MG63 (cell line): ENCODE measurements around the gene CST9. TPM values are rescaled to one million over a fixed set of nuclear protein-coding genes. Genes with fewer than 3 reads are reported as not detected.

Experiments used
- DNase-seq: peaks from one replicate; pipeline ENCODE4 v3.0.0-alpha.2; 2020
- H3K27me3 ChIP-seq: fragments of 250-450 bp; sonication (Bioruptor Pico); 2 replicates; pipeline ENCODE4 v1.5.1; 2020; ENCODE audit warnings: mild to moderate bottlenecking, moderate library complexity
- H3K36me3 ChIP-seq: fragments of 250-450 bp; sonication (Bioruptor Pico); 2 replicates; pipeline ENCODE4 v1.5.1; 2020; ENCODE audit warnings: mild to moderate bottlenecking, moderate library complexity
- H3K4me3 ChIP-seq: fragments of 250-450 bp; sonication (Bioruptor Pico); 2 replicates; pipeline ENCODE4 v1.5.1; 2020; ENCODE audit warnings: mild to moderate bottlenecking, moderate library complexity
- H3K9me3 ChIP-seq: fragments of 250-450 bp; sonication (Bioruptor Pico); 2 replicates; pipeline ENCODE4 v1.5.1; 2020; ENCODE audit warnings: mild to moderate bottlenecking, moderate library complexity
- total RNA-seq: library from RNA; depleted of rRNA; stranded (reverse); fragments of >200 nt; shearing (Covaris generic); gene quantifications from 2 replicates; pipeline ENCODE4 v1.2.3, GENCODE V29; 2014; ENCODE audit warnings: low replicate concordance; rRNA removed

The CST9 gene
- not detected in 2 replicates for total RNA-seq

GRCh38 chr20:23605867-23606651, at the start of gene CST9:
Gene CST9, minus strand, starts transcription at chr20:23605917. Its CDS starts 53 bp downstream, at chr20:23605864.
- no peak within 1 kb of the TSS for H3K4me3 ChIP-seq

GRCh38 chr20:23654717-23655116, 49.0 kb upstream of the CST9 start:
- H3K9me3 ChIP-seq: no peaks in the 10 kb centered on the region
- H3K36me3 ChIP-seq: no peaks in the 10 kb centered on the region
- DNase-seq: no peak
- no peaks in the 10 kb centered on the region for H3K27me3 ChIP-seq
- no peak overlapping the region for H3K4me3 ChIP-seq

More at GRCh38 chr20:23605867-23606651, at the start of gene CST9:
- no peaks in the 10 kb centered on the region for H3K9me3 ChIP-seq
- H3K36me3 ChIP-seq: no peaks in the 10 kb centered on the region
- no peak for DNase-seq
- H3K27me3 ChIP-seq: no peaks in the 10 kb centered on the region

- H3K36me3 ChIP-seq: no peaks in the 10 kb centered on the region
- H3K4me3 ChIP-seq: no peak overlapping the region
- no peaks in the 10 kb centered on the region for H3K27me3 ChIP-seq
- H3K9me3 ChIP-seq: no peaks in the 10 kb centered on the region
- DNase-seq: no peak
Measured at GRCh38 chr20:23654000-23654399, 48.3 kb upstream of the CST9 start.

GRCh38 chr20:23653400-23653938, 47.8 kb upstream of the CST9 start:
- H3K4me3 ChIP-seq: no peak overlapping the region
- no peak for DNase-seq
- no peaks in the 10 kb centered on the region for H3K36me3 ChIP-seq
- H3K27me3 ChIP-seq: no peaks in the 10 kb centered on the region
- no peaks in the 10 kb centered on the region for H3K9me3 ChIP-seq

- H3K36me3 ChIP-seq: no peaks in the 10 kb centered on the region
- H3K4me3 ChIP-seq: no peak overlapping the region
- no peaks in the 10 kb centered on the region for H3K27me3 ChIP-seq
- no peak for DNase-seq
- no peaks in the 10 kb centered on the region for H3K9me3 ChIP-seq
Measured at GRCh38 chr20:23652926-23653325, 47.2 kb upstream of the CST9 start.

GRCh38 chr20:23652371-23652770, 46.7 kb upstream of the CST9 start:
- no peak for DNase-seq
- H3K4me3 ChIP-seq: no peak overlapping the region
- no peaks in the 10 kb centered on the region for H3K27me3 ChIP-seq
- no peaks in the 10 kb centered on the region for H3K9me3 ChIP-seq
- no peaks in the 10 kb centered on the region for H3K36me3 ChIP-seq

GRCh38 chr20:23651117-23651516, 45.4 kb upstream of the CST9 start:
- DNase-seq: no peak
- H3K9me3 ChIP-seq: no peaks in the 10 kb centered on the region
- H3K36me3 ChIP-seq: no peaks in the 10 kb centered on the region
- no peak overlapping the region for H3K4me3 ChIP-seq
- no peaks in the 10 kb centered on the region for H3K27me3 ChIP-seq

- Histone ChIP-seq H3K4me3 (no peak overlapping the region), H3K9me3 (no peaks in the 10 kb centered on the region), H3K27me3 (no peaks in the 10 kb centered on the region), H3K36me3 (no peaks in the 10 kb centered on the region)
- no peak for DNase-seq
Measured at GRCh38 chr20:23649830-23650417, 44.2 kb upstream of the CST9 start.

GRCh38 chr20:23649242-23649641, 43.5 kb upstream of the CST9 start:
- DNase-seq: no peak
- no peaks in the 10 kb centered on the region for H3K27me3 ChIP-seq
- no peak overlapping the region for H3K4me3 ChIP-seq
- H3K9me3 ChIP-seq: no peaks in the 10 kb centered on the region
- no peaks in the 10 kb centered on the region for H3K36me3 ChIP-seq

- Histone ChIP-seq H3K36me3 (no peaks in the 10 kb centered on the region), H3K4me3 (no peak overlapping the region), H3K9me3 (no peaks in the 10 kb centered on the region), H3K27me3 (no peaks in the 10 kb centered on the region)
- no peak for DNase-seq
Measured at GRCh38 chr20:23647346-23647745, 41.6 kb upstream of the CST9 start.

- H3K36me3 ChIP-seq: no peaks in the 10 kb centered on the region
- no peaks in the 10 kb centered on the region for H3K27me3 ChIP-seq
- no peak overlapping the region for H3K4me3 ChIP-seq
- DNase-seq: no peak
- H3K9me3 ChIP-seq: no peaks in the 10 kb centered on the region
Measured at GRCh38 chr20:23646106-23646873, 40.6 kb upstream of the CST9 start.

GRCh38 chr20:23645575-23645974, 39.9 kb upstream of the CST9 start:
- no peaks in the 10 kb centered on the region for H3K36me3 ChIP-seq
- H3K4me3 ChIP-seq: no peak overlapping the region
- no peaks in the 10 kb centered on the region for H3K9me3 ChIP-seq
- no peaks in the 10 kb centered on the region for H3K27me3 ChIP-seq
- no peak for DNase-seq

GRCh38 chr20:23644164-23644563, 38.4 kb upstream of the CST9 start:
- Histone ChIP-seq H3K27me3 (no peaks in the 10 kb centered on the region), H3K4me3 (no peak overlapping the region), H3K36me3 (no peaks in the 10 kb centered on the region), H3K9me3 (no peaks in the 10 kb centered on the region)
- DNase-seq: no peak

GRCh38 chr20:23643659-23644058, 37.9 kb upstream of the CST9 start:
- H3K27me3 ChIP-seq: no peaks in the 10 kb centered on the region
- H3K9me3 ChIP-seq: no peaks in the 10 kb centered on the region
- no peak overlapping the region for H3K4me3 ChIP-seq
- no peaks in the 10 kb centered on the region for H3K36me3 ChIP-seq
- no peak for DNase-seq

- Histone ChIP-seq H3K27me3 (no peaks in the 10 kb centered on the region), H3K4me3 (no peak overlapping the region), H3K9me3 (no peaks in the 10 kb centered on the region), H3K36me3 (no peaks in the 10 kb centered on the region)
- peak; percentile 52 for DNase-seq
Measured at GRCh38 chr20:23641936-23642751, 36.4 kb upstream of the CST9 start.
